DMS114 treated with DMSO at 0.1 percent for 48 hours (cell line): ENCODE measurements around the gene HSPBP1.

Experiments used
- DNase-seq: peaks from one replicate; lab custom pipeline; 2025; ENCODE audit not compliant: unreplicated experiment; lab: John Stamatoyannopoulos, UW

The HSPBP1 gene

GRCh38 chr19:55220525-55220924 is 59.4 kb downstream of the HSPBP1 start:
- no peak for DNase-seq

GRCh38 chr19:55216461-55217198 is 63.3 kb downstream of the HSPBP1 start:
- peak; percentile 97 for DNase-seq

- DNase-seq: no peak
Measured at GRCh38 chr19:55213547-55213946, 66.4 kb downstream of the HSPBP1 start.

GRCh38 chr19:55212447-55212846 is 67.5 kb downstream of the HSPBP1 start:
- no peak for DNase-seq
